22Rv1 (cell line): ENCODE data around the gene SLC66A1.

ENCODE experiments used
- ZFX ChIP-seq: fragments of 450-650 bp; IDR thresholded peaks from 2 replicates; pipeline ENCODE4 v1.6.1; 2017; ENCODE audit warnings: antibody characterized with exemption, borderline replicate concordance
- TF ChIP-seq, protein P1 (sequence below): fragments of 450-650 bp; IDR thresholded peaks from 2 replicates; pipeline ENCODE4 v1.5.1; 2017; ENCODE audit warnings: mild to moderate bottlenecking

- TF ChIP-seq, protein P1, sequence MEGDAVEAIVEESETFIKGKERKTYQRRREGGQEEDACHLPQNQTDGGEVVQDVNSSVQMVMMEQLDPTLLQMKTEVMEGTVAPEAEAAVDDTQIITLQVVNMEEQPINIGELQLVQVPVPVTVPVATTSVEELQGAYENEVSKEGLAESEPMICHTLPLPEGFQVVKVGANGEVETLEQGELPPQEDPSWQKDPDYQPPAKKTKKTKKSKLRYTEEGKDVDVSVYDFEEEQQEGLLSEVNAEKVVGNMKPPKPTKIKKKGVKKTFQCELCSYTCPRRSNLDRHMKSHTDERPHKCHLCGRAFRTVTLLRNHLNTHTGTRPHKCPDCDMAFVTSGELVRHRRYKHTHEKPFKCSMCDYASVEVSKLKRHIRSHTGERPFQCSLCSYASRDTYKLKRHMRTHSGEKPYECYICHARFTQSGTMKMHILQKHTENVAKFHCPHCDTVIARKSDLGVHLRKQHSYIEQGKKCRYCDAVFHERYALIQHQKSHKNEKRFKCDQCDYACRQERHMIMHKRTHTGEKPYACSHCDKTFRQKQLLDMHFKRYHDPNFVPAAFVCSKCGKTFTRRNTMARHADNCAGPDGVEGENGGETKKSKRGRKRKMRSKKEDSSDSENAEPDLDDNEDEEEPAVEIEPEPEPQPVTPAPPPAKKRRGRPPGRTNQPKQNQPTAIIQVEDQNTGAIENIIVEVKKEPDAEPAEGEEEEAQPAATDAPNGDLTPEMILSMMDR = no peak
- no peak for TF ChIP-seq ZFX
Measured at GRCh38 chr1:19283891-19284290, 28.2 kb upstream of the SLC66A1 start.
